ENCODE measurements around the gene STK32A.

Gene STK32A

DNA sequence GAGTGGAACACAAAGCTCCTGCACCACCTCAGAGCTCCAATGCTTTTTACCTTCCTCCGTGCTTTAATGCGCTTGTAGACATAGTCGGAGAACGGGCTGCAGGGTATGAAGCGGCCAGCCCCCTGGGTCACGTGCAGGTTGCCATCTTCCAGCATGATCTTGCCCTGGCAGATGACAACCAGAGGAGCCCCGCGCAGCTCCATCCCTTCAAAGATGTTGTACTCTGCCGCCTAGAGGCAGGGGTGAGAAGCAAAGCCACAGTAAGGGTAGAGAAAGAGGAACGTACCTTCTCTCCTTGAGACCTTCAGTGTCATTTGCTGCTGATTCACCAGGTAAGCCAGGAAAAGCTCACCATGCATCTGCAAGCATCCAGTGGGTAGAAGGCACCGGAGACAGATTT lies 162.8 kb downstream of the STK32A start:
- H3K4me1 ChIP-seq (ENCODE audit: control insufficient read depth in 5 of 5, insufficient read depth in 5 of 5, low read length in 5 of 5) = peaks cover 3 to 9% (median 6%) of the 10 kb centered on the region in 5 donors
- peaks cover 0 to 66% (median 45%) of the 10 kb centered on the region in 5 donors for H3K36me3 ChIP-seq (ENCODE audit: control insufficient read depth in 5 of 5, insufficient read depth in 5 of 5, low read length in 5 of 5)
- H3K27ac ChIP-seq (ENCODE audit: low read depth, low read length) = no peak overlapping the region
- H3K9me3 ChIP-seq (ENCODE audit: control insufficient read depth in 5 of 5, low read length in 5 of 5) = no peaks in the 10 kb centered on the region
- H3K4me3 ChIP-seq (ENCODE audit: low read depth in 1 of 5, low read length in 5 of 5) = no peak overlapping the region
- no peaks in the 10 kb centered on the region for H3K27me3 ChIP-seq (ENCODE audit: control insufficient read depth in 5 of 5, insufficient read depth in 4 of 5, low read length in 5 of 5)
- H3K9ac ChIP-seq (ENCODE audit: low read length in 5 of 5) = no peak overlapping the region

DNA sequence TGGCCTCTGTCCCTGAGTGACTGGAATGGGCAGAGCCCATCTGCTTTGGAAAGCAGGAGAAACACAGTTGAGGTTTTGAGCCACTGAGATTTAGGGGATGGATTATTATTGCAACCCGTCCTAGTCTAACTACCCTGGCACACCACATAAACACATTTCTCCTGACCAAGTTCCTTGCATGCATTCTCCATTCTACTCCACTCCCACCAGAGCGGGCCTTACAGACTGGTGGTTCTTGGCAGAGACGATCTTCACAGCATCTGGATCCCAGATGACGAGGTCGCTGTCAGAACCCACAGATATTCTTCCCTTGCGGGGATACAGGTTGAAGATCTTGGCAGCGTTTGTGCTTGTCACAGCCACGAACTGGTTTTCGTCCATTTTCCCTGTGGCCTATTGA lies 164.0 kb downstream of the STK32A start:
- Histone ChIP-seq H3K27ac (ENCODE audit: low read depth, low read length) (no peak overlapping the region), H3K4me3 (ENCODE audit: low read depth in 1 of 5, low read length in 5 of 5) (no peak overlapping the region), H3K4me1 (ENCODE audit: control insufficient read depth in 5 of 5, insufficient read depth in 5 of 5, low read length in 5 of 5) (peaks cover 6 to 16% (median 14%) of the 10 kb centered on the region in 5 donors), H3K36me3 (ENCODE audit: control insufficient read depth in 5 of 5, insufficient read depth in 5 of 5, low read length in 5 of 5) (peaks cover 0 to 59% (median 33%) of the 10 kb centered on the region in 5 donors), H3K9me3 (ENCODE audit: control insufficient read depth in 5 of 5, low read length in 5 of 5) (no peaks in the 10 kb centered on the region), H3K9ac (ENCODE audit: low read length in 5 of 5) (no peak overlapping the region), H3K27me3 (ENCODE audit: control insufficient read depth in 5 of 5, insufficient read depth in 4 of 5, low read length in 5 of 5) (no peaks in the 10 kb centered on the region)

DNA sequence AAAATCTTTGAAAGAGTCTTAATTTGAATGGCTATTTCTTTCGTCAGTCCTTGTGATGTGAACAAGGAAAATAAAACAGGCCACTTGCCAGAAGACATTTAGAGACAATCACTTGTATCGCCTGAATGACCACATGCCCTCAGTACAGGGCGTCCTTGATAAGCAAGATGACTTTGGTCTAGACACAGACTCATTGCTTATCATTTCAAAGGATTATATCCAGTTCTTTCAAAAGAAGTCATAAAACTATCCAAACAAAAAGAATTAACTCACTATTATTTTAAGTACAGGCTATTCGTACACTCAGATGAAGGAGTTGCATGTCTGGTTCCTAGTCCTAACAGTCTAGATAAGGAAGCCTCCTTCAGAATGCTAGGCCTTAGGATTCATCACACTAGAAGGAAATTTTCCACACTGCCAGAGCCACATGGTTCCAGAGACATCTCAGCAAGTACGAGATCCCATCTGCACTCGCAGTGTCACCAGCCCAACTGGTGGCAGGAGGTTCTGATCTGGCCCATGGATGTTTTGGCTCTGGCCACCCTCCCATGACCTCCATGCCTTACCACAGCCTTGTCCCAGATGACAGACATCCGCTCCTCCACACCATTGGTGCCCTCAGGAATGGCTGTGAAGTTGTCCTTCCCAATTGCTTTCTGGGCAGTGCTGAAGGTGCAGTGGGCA lies 165.4 kb downstream of the STK32A start:
- peaks cover 11 to 27% (median 24%) of the 10 kb centered on the region in 5 donors for H3K4me1 ChIP-seq (ENCODE audit: control insufficient read depth in 5 of 5, insufficient read depth in 5 of 5, low read length in 5 of 5)
- no peaks in the 10 kb centered on the region for H3K9me3 ChIP-seq (ENCODE audit: control insufficient read depth in 5 of 5, low read length in 5 of 5)
- H3K27me3 ChIP-seq (ENCODE audit: control insufficient read depth in 5 of 5, insufficient read depth in 4 of 5, low read length in 5 of 5) = no peaks in the 10 kb centered on the region
- no peak overlapping the region for H3K27ac ChIP-seq (ENCODE audit: low read depth, low read length)
- peaks cover 0 to 57% (median 34%) of the 10 kb centered on the region in 5 donors for H3K36me3 ChIP-seq (ENCODE audit: control insufficient read depth in 5 of 5, insufficient read depth in 5 of 5, low read length in 5 of 5)
- H3K4me3 ChIP-seq (ENCODE audit: low read depth in 1 of 5, low read length in 5 of 5) = no peak overlapping the region
- H3K9ac ChIP-seq (ENCODE audit: low read length in 5 of 5) = no peak overlapping the region

DNA sequence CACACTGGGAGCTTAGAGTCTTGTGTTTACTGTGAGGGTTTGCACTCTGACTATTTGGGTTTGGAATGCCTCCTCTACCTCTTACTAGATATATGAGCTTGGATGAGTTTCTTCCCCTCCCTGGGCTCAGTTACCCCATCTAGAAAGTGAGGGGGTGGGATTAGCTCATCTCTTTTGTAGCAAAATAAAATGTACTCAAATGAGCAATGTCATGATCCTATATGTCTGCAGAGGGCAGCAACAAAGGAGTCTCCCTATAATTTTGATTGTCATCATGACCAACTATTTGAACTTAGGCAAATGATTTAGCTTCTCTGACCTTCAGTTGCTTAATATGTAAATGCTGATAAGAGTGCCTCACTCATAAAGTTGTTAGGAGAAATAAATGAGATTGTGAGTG lies 166.1 kb downstream of the STK32A start:
- Histone ChIP-seq H3K9ac (ENCODE audit: low read length in 5 of 5) (no peak overlapping the region), H3K27ac (ENCODE audit: low read depth, low read length) (no peak overlapping the region), H3K4me1 (ENCODE audit: control insufficient read depth in 5 of 5, insufficient read depth in 5 of 5, low read length in 5 of 5) (peaks cover 11 to 24% (median 21%) of the 10 kb centered on the region in 5 donors), H3K27me3 (ENCODE audit: control insufficient read depth in 5 of 5, insufficient read depth in 4 of 5, low read length in 5 of 5) (no peaks in the 10 kb centered on the region), H3K36me3 (ENCODE audit: control insufficient read depth in 5 of 5, insufficient read depth in 5 of 5, low read length in 5 of 5) (peaks cover 1 to 56% (median 40%) of the 10 kb centered on the region in 5 donors), H3K4me3 (ENCODE audit: low read depth in 1 of 5, low read length in 5 of 5) (no peak overlapping the region), H3K9me3 (ENCODE audit: control insufficient read depth in 5 of 5, low read length in 5 of 5) (no peaks in the 10 kb centered on the region)

DNA sequence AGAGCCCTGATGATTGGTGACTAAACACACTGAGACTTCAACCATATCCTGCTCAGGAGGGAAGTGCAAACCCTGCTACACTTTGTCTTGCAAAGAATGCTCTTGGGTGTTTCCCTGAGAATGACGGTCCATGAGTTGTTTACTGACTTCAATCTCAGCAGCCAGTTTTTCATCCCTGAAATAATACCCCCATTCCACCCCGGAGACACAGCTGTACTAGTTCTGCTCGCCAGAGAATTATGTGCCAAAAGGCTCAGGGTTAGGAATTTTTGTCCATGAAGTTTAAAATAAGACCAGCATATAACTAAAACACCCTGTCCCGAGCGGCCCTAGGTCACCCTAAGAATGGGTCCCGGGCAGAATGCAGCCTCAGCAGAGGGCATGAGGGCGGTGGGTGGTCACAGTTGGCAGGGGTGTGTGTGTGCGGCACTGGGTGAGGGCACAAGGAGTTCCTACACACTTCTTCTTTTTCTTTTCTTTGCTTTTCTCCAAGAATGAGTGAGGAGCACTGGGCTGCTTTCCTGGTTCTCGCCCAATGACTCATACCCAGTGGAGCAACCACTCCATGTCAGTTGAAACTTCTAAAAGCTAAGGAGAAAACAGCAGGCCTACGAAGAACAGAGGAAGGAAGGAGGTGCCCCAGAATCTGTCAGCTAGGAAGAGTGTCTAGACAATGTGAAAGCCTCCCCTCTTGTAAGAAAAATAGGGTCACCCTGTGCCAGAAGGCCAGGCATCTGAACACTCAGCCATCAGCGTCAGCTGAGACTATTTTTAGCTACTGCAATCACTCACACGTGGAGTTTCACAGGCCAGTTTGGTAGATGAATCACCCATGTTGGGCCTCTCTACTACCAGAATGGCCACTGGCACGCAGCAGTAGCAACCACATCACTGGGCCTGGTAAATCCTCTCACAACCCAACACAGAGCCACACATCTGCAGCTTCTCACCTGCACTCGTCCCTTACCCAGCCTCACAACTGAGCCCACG lies 169.1 kb downstream of the STK32A start:
- Histone ChIP-seq H3K9ac (ENCODE audit: low read length in 5 of 5) (peak overlapping the region in 4 of 5 donors; percentile 26 to 65 (median 42)), H3K4me3 (ENCODE audit: low read depth in 1 of 5, low read length in 5 of 5) (peak overlapping the region in 1 of 5 donors; percentile 9), H3K4me1 (ENCODE audit: control insufficient read depth in 5 of 5, insufficient read depth in 5 of 5, low read length in 5 of 5) (peaks cover 8 to 20% (median 17%) of the 10 kb centered on the region in 5 donors), H3K9me3 (ENCODE audit: control insufficient read depth in 5 of 5, low read length in 5 of 5) (no peaks in the 10 kb centered on the region), H3K27me3 (ENCODE audit: control insufficient read depth in 5 of 5, insufficient read depth in 4 of 5, low read length in 5 of 5) (peaks cover 0 to 4% (median 0%) of the 10 kb centered on the region in 5 donors), H3K27ac (ENCODE audit: low read depth, low read length) (peak overlapping the region; percentile 86), H3K36me3 (ENCODE audit: control insufficient read depth in 5 of 5, insufficient read depth in 5 of 5, low read length in 5 of 5) (peaks cover 3 to 54% (median 33%) of the 10 kb centered on the region in 5 donors)

DNA sequence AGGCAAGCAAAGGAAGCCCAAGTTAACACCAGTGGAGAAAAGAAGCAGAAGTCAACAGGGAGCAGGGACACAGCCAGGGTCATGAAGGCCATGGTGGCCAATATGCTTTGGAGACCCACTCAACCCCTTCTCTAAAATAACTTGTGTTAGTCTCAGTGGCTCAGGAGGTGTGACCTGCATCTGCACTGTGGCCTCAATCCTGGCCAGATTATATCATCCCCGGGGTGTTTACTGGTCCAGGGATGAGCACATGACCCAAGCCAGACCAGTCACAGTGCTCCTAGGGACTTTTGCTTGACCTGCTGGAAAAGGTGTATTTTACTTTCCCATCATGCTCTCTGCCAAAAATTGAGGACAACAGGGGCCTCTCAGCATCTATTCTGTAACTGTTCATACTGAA lies 169.9 kb downstream of the STK32A start:
- Histone ChIP-seq H3K4me3 (ENCODE audit: low read depth in 1 of 5, low read length in 5 of 5) (no peak overlapping the region), H3K4me1 (ENCODE audit: control insufficient read depth in 5 of 5, insufficient read depth in 5 of 5, low read length in 5 of 5) (peaks cover 8 to 20% (median 17%) of the 10 kb centered on the region in 5 donors), H3K9ac (ENCODE audit: low read length in 5 of 5) (no peak overlapping the region), H3K27ac (ENCODE audit: low read depth, low read length) (peak overlapping the region; percentile 86), H3K36me3 (ENCODE audit: control insufficient read depth in 5 of 5, insufficient read depth in 5 of 5, low read length in 5 of 5) (peaks cover 3 to 57% (median 31%) of the 10 kb centered on the region in 5 donors), H3K9me3 (ENCODE audit: control insufficient read depth in 5 of 5, low read length in 5 of 5) (no peaks in the 10 kb centered on the region), H3K27me3 (ENCODE audit: control insufficient read depth in 5 of 5, insufficient read depth in 4 of 5, low read length in 5 of 5) (peaks cover 0 to 4% (median 0%) of the 10 kb centered on the region in 5 donors)

DNA sequence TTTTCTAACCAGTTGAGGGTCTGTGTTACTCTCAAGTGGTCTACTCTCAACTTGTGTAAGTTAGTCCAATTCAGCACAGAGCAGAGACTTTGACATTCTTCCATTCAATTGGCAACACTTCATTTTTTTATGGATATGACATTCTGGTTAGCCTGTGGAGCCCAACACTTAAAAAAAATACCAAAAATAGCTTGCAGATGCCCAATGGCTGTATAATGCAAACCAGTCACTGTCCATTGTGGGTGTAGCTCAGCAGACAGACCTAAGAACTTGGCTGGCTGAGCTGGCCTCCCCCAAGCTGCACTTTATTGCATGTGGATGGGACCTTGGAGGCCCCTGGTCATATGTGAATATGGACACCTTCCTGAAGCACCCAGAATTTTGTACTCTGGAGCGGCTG lies 171.8 kb downstream of the STK32A start:
- Histone ChIP-seq H3K4me1 (ENCODE audit: control insufficient read depth in 5 of 5, insufficient read depth in 5 of 5, low read length in 5 of 5) (peaks cover 10 to 33% (median 30%) of the 10 kb centered on the region in 5 donors), H3K27ac (ENCODE audit: low read depth, low read length) (no peak overlapping the region), H3K9ac (ENCODE audit: low read length in 5 of 5) (no peak overlapping the region), H3K36me3 (ENCODE audit: control insufficient read depth in 5 of 5, insufficient read depth in 5 of 5, low read length in 5 of 5) (peaks cover 3 to 51% (median 24%) of the 10 kb centered on the region in 5 donors), H3K27me3 (ENCODE audit: control insufficient read depth in 5 of 5, insufficient read depth in 4 of 5, low read length in 5 of 5) (peaks cover 0 to 4% (median 0%) of the 10 kb centered on the region in 5 donors), H3K9me3 (ENCODE audit: control insufficient read depth in 5 of 5, low read length in 5 of 5) (no peaks in the 10 kb centered on the region), H3K4me3 (ENCODE audit: low read depth in 1 of 5, low read length in 5 of 5) (no peak overlapping the region)

DNA sequence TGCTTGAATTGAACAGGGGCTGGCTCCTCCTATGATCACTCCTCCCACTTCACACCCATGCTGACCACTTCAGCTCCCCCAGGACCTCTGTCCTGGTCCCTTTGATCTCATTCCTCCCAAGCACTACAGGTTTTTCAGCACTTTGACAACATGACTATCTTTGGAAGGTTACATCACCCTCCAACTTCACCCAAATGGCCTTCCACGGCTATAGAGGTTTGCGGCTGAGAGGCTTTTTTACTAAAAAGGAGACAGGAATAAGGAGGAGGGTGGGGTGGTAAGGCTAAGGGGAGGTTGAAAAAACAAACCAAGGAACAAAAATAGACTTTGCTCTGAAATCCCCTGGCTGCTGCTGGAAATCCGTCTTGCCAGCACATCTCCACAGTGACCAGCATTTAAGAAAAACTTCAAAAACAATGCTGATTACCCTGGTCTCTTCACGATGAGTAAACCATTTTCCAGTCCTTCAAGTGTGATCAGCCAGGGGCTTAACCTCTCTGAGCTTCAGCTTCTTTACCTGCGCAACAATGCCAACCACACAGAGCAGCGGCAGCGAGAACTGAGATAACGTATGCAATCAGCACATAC lies 172.4 kb downstream of the STK32A start:
- H3K4me3 ChIP-seq (ENCODE audit: low read depth in 1 of 5, low read length in 5 of 5) = no peak overlapping the region
- peaks cover 3 to 50% (median 24%) of the 10 kb centered on the region in 5 donors for H3K36me3 ChIP-seq (ENCODE audit: control insufficient read depth in 5 of 5, insufficient read depth in 5 of 5, low read length in 5 of 5)
- no peaks in the 10 kb centered on the region for H3K9me3 ChIP-seq (ENCODE audit: control insufficient read depth in 5 of 5, low read length in 5 of 5)
- H3K27ac ChIP-seq (ENCODE audit: low read depth, low read length) = no peak overlapping the region
- peaks cover 14 to 38% (median 35%) of the 10 kb centered on the region in 5 donors for H3K4me1 ChIP-seq (ENCODE audit: control insufficient read depth in 5 of 5, insufficient read depth in 5 of 5, low read length in 5 of 5)
- H3K27me3 ChIP-seq (ENCODE audit: control insufficient read depth in 5 of 5, insufficient read depth in 4 of 5, low read length in 5 of 5) = peaks cover 0 to 4% (median 0%) of the 10 kb centered on the region in 5 donors
- H3K9ac ChIP-seq (ENCODE audit: low read length in 5 of 5) = no peak overlapping the region

DNA sequence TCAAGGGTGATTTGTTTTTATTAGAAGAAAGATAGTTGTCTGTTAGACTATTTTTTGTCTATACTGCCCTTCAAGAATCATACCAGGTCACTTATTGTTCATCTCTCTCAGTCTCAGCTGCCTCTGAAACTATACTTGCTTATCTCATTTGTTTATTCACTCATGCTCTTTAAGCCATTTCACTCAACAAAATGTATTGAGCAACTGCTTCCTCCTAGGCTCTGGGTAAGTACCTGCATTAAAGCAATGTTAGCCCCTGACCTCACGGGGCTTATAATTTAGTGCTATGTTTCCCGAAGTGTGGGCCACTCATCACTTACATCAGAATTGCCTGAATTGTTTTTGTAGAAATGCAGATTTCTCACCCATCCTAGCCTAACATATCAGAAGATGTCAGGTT lies 174.2 kb downstream of the STK32A start:
- Histone ChIP-seq H3K27ac (ENCODE audit: low read depth, low read length) (no peak overlapping the region), H3K27me3 (ENCODE audit: control insufficient read depth in 5 of 5, insufficient read depth in 4 of 5, low read length in 5 of 5) (peaks cover 0 to 4% (median 0%) of the 10 kb centered on the region in 5 donors), H3K4me1 (ENCODE audit: control insufficient read depth in 5 of 5, insufficient read depth in 5 of 5, low read length in 5 of 5) (peaks cover 15 to 33% (median 30%) of the 10 kb centered on the region in 5 donors), H3K4me3 (ENCODE audit: low read depth in 1 of 5, low read length in 5 of 5) (no peak overlapping the region), H3K9me3 (ENCODE audit: control insufficient read depth in 5 of 5, low read length in 5 of 5) (no peaks in the 10 kb centered on the region), H3K36me3 (ENCODE audit: control insufficient read depth in 5 of 5, insufficient read depth in 5 of 5, low read length in 5 of 5) (peaks cover 3 to 59% (median 35%) of the 10 kb centered on the region in 5 donors), H3K9ac (ENCODE audit: low read length in 5 of 5) (no peak overlapping the region)

Data from subcutaneous abdominal adipose tissue (tissue), 5 donors.